ENCODE measurements around the gene PLEKHG3. TPM values are rescaled to one million over a fixed set of nuclear protein-coding genes. Genes with fewer than 3 reads are reported as not detected.
A peak's percentile ranks its signal among the peaks of the same experiment; 100 is the strongest.

The PLEKHG3 gene
- total RNA-seq, 1 donor from 2014 or later, result 90.0 TPM

DNA sequence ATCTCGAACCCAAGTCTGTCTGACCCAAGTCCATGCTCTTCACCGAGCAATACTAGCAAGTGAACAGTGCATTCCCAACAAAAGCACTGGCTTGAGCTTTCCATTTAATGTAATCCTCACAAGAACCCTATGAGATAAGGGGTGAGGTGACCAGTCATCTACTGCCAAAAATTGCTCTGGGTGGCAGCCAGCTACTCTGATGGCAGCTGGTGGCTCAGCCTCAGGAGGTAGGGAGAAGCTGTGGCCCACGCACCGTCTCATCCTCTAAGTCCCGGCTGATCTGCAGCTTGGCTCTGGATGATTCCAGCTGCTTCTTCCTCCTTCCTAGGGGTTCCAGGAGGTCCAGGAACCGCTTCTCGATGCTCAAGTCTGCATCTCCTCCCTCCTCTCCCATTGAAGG lies 75.2 kb downstream of the PLEKHG3 start:
- DNase-seq (ENCODE audit: low spot score), result no peak

DNA sequence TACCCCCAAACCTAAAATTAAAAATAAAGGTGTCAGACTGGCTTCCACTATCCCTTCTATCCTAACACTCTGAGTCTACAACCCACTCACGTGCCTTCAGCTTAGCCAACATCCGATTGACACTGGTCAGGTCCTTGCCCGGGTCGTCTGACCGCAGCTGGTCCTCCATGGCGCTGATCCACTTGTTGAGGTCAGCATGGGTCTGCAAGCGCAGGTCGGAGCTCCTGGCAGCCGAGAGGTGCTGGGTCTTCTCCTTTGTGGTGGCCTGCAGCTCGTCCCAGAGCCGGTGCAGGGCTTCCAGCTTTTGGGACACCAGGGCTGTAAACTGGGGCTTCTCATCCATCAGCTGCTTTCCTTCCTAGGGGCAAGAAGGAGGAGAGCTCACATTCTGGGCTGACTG lies 78.0 kb downstream of the PLEKHG3 start:
- DNase-seq (ENCODE audit: low spot score), result no peak

DNA sequence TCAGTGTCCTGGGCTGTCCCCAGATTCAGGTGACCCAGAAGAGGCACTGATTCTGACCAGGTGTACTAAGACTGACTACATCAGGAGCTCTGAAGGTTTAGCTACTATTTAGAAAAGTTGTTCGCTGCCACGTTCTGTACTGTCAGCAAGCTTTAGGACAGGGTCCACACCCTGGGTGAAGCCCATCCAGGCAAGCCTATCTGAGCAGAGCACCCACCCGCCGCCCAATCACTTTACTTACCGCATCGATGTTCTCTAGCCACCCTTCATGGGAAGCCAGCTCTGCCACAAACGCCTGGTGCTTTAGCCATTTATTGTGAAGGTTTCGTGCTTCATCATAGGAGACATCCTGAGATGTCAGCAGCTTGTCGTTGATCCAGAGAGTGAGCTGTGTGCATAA lies 79.8 kb downstream of the PLEKHG3 start:
- no peak for DNase-seq (ENCODE audit: low spot score)

DNA sequence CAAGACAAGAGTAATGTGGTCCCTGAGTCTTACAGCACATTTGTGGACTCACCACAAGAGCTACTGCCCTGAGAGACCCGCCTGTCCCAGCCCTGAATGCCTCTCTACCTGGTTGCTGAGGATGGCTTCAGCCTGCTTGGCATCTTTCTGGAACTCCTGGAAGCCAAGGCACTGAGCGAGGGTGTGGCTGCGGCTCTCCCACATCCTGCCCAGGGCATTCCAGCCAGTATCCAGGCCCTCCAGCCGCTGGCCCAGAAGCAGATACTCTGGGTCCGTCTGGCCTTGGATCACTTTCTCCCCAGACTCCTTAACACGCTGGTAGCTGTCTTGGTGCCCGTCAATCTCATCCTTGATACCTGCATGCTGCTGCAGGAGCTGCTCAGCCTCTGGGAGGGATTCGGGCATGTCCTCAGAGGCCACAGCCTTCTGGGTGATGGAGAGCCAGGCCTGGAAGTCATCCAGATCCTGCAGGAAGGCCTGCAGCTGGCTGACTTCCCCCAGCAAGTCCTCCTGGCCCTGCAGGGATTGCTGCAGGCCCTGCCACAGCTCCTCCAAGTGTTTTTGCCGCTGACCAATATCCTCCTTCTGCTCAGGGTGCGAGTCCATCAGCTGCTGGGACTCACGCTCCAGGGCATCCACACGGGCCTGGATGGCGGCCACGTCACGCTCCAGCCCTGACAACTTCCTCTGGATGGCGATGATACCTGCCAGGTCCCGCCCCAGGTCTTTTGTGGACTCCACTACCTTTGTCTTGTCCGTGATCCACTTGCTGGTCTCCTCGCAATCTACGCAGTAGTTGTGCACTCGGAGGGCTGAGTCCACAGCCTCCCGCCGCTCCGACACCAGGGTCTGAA lies 82.3 kb downstream of the PLEKHG3 start:
- DNase-seq (ENCODE audit: low spot score), result peak; percentile 50

DNA sequence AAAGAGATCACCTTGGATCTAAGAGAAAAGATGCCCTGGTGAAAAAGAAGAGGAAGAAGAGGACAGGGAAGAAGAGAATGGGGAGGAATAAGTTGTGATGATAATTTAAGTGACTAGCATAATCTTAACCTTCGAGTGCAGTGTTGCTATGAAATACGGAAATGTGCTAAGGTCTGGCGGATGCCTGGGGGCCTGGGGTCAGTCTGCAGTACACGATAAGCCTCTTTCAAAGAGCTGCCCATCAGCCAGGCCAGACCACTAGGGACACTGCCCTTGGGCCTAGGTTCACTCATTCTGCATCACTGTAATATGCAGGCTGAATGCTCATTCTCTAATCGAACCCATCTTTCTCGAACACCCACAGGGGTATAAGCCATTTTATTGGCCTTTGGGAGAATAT lies 83.4 kb downstream of the PLEKHG3 start:
- DNase-seq (ENCODE audit: low spot score), result no peak

DNA sequence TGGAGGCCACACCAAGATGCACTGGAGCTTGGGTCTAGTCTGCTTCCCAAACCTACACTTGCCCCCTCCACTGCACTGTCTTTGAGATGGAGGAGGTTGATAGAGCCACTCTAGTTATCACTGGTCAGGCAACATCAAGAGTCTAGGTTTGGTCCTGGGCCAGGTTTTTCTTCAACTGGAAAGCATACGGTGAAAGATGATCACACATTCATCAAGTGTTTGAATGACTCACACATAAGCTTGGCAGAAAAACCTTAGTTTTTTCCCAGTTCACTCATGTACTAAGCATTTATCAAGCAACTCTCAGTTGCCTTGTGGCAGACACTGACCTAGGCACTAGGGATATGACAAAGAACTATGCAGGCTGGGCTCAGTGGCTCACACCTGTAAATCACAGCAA lies 84.5 kb downstream of the PLEKHG3 start:
- DNase-seq (ENCODE audit: low spot score), result peak; percentile 77

DNA sequence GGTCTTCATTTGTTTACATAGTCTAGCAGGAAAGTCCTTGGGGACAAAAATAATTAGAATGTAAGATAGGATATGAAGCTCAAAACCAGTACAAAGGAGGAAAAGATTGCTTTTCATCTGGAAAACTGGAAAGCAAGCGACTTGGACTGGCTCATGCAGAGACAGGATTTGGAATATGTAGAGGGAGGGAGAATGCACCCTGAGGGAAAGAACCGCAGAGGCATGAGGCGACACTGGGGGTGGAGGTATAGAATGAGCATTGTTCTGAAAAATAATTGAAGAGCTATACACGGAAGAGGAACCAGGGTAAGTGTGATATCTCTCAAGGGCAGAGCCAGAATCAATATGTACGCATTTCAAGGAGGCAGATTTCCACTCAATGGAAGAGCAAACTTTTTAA lies 85.5 kb downstream of the PLEKHG3 start:
- no peak for DNase-seq (ENCODE audit: low spot score)

DNA sequence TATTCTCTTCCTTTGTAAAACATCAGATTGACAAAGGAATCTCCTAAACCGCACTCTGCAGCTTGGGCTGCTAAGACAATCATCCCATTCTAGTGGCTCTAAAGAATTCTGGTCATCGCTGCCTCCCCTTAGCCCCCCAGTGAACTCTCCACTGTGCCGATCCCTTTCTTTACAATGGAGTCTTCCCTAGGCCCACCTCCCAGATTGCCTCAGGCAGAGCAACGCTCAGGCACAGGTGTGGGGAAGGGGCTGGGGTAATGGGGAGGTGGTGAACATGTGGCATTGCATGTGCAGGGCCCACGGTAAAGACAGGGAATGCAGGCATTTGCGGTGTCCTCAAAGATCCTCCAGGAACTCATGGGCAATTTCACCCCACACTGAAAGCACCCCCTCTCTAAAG lies 86.3 kb downstream of the PLEKHG3 start:
- no peak for DNase-seq (ENCODE audit: low spot score)

DNA sequence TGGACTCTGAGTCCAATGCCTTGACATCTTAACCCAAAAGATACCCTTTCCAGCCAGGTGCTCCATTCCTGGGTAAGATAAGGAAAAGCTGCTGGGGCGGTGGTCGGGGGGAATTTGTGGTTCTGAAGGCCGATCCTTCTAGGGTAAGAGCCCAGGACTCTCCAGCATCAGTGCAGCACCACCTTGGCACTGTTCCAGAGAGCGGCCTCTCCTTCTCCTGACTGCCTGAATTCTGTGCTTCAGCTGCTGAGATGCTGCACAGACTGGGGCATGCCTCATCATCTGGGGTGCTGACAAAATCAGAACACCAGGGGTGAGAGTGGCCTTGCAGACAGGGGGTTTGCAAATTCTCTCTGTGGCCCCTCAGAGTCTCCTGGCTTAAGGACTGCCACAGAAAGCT lies 88.0 kb downstream of the PLEKHG3 start:
- peak; percentile 18 for DNase-seq (ENCODE audit: low spot score)

DNA sequence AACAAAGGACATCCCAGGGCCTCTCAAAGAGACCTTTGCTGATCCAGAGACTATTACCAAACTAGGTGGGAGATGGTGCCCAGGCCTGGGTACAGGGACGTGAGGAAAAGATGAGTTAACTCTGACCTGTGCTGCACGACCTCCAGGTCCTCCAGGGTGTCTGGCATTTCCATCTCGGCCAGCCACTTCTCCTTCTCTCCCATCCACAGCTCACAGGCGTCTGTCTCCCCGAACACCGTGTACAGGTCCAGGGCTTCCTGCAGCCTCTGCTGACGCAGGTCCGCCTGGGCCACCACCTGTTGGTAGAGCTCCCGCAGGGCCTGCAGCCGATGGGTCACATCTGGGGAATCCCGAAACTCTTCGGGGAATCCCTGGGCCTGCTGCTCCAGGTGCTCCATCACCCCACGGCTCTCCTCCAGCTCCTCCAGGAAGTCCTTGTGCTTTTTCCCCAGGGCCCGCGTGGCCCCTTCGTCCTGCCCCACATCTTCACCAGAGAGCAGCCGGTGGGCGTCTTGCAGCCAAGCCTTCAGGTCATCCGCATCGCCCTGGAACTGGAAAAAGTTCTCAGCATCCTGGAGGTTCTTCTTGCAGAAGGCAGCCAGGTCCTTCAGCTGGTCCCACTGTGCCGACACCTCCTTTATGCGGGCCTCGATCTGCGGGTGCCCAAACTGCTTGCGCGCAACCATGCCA lies 88.8 kb downstream of the PLEKHG3 start:
- DNase-seq (ENCODE audit: low spot score), result no peak

DNA sequence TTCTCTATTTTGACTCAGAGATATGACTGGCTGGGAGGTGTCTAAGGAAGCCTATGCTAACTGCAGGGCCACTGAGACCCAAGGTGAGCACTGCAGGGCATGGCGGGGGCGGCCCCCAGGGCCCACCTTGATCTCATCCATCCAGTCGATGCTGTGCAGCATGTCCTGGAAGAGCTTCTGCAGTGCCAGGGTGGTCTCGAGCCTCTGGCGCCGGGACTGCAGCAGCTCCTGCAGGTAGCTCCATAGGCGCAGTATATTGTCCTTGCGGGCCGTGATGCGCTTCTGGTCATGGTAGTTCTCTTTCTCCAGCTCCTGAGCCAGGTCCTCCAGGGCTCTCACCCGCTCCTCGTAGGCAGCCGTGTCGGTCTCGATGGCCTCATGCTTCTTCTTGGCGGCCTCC lies 91.0 kb downstream of the PLEKHG3 start:
- no peak for DNase-seq (ENCODE audit: low spot score)

DNA sequence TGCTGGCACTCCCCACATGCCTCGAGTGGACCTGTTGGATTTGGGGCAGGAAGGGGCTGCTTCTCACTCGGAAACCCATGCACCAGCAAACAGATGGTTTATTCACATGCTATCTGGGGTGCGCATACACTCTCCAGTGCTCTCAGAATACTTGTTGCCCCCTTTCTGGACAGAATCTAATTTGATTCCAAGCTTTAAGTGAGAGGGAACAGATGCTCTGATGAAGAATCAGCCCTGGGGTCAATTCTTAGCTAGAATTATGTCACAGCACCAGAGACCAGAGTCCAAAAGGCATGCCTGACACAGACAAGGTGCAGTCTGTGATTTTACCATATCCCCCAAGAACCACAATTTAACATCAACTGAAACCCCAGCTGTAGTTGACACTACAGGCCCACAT lies 91.7 kb downstream of the PLEKHG3 start:
- DNase-seq (ENCODE audit: low spot score), result no peak

DNA sequence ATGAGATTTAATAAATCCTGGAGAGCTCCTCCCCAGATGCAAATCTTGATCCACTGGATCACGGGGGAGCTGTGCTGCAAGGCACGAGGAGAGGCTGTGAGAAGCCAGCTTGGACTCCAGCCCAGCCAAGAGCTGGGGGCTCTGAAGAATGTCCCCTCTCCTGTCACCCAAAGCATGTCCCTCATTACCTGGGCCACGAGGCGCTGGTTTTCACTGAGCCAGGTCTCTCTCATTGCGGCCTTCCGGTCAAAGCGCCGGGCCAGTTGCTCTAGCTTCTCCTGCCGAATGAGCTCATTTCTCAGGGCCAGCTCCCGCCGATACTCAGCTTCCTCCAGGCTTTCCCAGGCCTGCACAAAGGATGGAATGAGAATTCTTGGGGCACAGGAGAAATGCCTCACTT lies 92.1 kb downstream of the PLEKHG3 start:
- peak; percentile 13 for DNase-seq (ENCODE audit: low spot score)

DNA sequence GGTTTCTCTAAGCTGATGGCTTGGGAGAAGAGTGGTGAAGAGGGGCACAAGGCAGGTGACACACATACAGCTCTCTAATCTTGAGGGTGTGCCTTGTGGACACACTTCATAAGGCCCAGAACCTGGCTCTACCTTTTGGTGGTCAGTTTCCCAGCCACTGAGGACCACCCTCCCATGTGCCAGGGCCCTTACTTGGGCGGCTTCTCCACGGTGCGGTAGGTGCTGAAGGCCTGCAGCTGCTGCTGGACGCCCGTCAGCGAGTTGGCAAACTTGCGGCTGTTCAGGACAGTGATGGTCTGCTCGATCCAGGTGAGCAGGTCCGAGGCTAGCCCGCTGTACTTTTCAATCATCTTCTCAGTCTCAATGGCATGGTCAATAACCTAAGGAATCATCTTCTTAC lies 95.3 kb downstream of the PLEKHG3 start:
- DNase-seq (ENCODE audit: low spot score), result no peak

Other genes with a start within 250 kb of the PLEKHG3 start
- 16.6 TPM for gene AKAP5, start 238.9 kb upstream of the PLEKHG3 start, total RNA-seq (ENCODE audit: insufficient read depth, low replicate concordance)
- 11.8 TPM for gene ZBTB25, start 200.6 kb upstream of the PLEKHG3 start, total RNA-seq (ENCODE audit: insufficient read depth, low replicate concordance)
- gene ZBTB1, start 199.7 kb upstream of the PLEKHG3 start, total RNA-seq (ENCODE audit: insufficient read depth, low replicate concordance), result 82.3 TPM
- gene HSPA2, start 163.7 kb upstream of the PLEKHG3 start, total RNA-seq (ENCODE audit: insufficient read depth, low replicate concordance), result 412 TPM
- 4.1 TPM for gene PPP1R36, start 154.5 kb upstream of the PLEKHG3 start, total RNA-seq (ENCODE audit: insufficient read depth, low replicate concordance)
- 25.0 TPM for gene SPTB, start 175.5 kb downstream of the PLEKHG3 start, total RNA-seq (ENCODE audit: insufficient read depth, low replicate concordance)
- 87.4 TPM for gene CHURC1, start 210.0 kb downstream of the PLEKHG3 start, total RNA-seq (ENCODE audit: insufficient read depth, low replicate concordance)
- gene GPX2, start 238.3 kb downstream of the PLEKHG3 start, total RNA-seq (ENCODE audit: insufficient read depth, low replicate concordance), result not detected

All from umbilical cord (tissue), 2 donors.